ENCODE data around the gene VHLL.

The VHLL gene

GRCh38 chr1:156289857-156290256, 9.2 kb downstream of the VHLL start:
- DNase-seq: no peak

GRCh38 chr1:156286061-156286460, 13.0 kb downstream of the VHLL start:
- no peak for DNase-seq

- DNase-seq: no peak
These were observed 13.7 kb downstream of the VHLL start for GRCh38 chr1:156285437-156285836.

- DNase-seq: no peak
These were observed 14.3 kb downstream of the VHLL start for GRCh38 chr1:156284757-156285156.

GRCh38 chr1:156284112-156284511, 15.0 kb downstream of the VHLL start, which contains the start of gene TMEM79:
TSS of gene TMEM79 (plus strand) at chr1:156284325. CDS start at chr1:156285227, 902 bp downstream.
- DNase-seq: no peak

GRCh38 chr1:156283521-156283920, 15.6 kb downstream of the VHLL start:
- no peak for DNase-seq

GRCh38 chr1:156282479-156283222, 16.5 kb downstream of the VHLL start, which contains the start of gene SMG5:
TSS of gene SMG5 (minus strand) at chr1:156282825. CDS start at chr1:156282680, 145 bp downstream.
- DNase-seq: peak; percentile 97

GRCh38 chr1:156281693-156282478, 17.2 kb downstream of the VHLL start:
- DNase-seq: peak; percentile 39

GRCh38 chr1:156281281-156281680, 17.8 kb downstream of the VHLL start:
- peak; percentile 63 for DNase-seq

- no peak for DNase-seq
These were observed 19.3 kb downstream of the VHLL start for GRCh38 chr1:156279837-156280236.

- DNase-seq: no peak
These were observed 22.1 kb downstream of the VHLL start for GRCh38 chr1:156276966-156277381.

- DNase-seq: no peak
These were observed 22.6 kb downstream of the VHLL start for GRCh38 chr1:156276532-156276931.

GRCh38 chr1:156270314-156270713, 28.8 kb downstream of the VHLL start:
- DNase-seq: no peak

- no peak for DNase-seq
These were observed 30.8 kb downstream of the VHLL start for GRCh38 chr1:156268336-156268735.

GRCh38 chr1:156266051-156266450, 33.1 kb downstream of the VHLL start:
- DNase-seq: no peak

- DNase-seq: no peak
These were observed 35.8 kb downstream of the VHLL start for GRCh38 chr1:156263288-156263655.

- peak; percentile 28 for DNase-seq
These were observed 36.4 kb downstream of the VHLL start for GRCh38 chr1:156262461-156263287.

GRCh38 chr1:156260896-156261295, 38.2 kb downstream of the VHLL start:
- no peak for DNase-seq

- DNase-seq: no peak
These were observed 39.3 kb downstream of the VHLL start for GRCh38 chr1:156259805-156260204.

- DNase-seq: no peak
These were observed 40.2 kb downstream of the VHLL start for GRCh38 chr1:156258859-156259258.

- DNase-seq: no peak
These were observed 41.4 kb downstream of the VHLL start for GRCh38 chr1:156257711-156258110.

GRCh38 chr1:156253634-156254033, 45.5 kb downstream of the VHLL start:
- DNase-seq: no peak

GRCh38 chr1:156251527-156251926, 47.6 kb downstream of the VHLL start:
- DNase-seq: no peak
